DND-41 (cell line): ENCODE measurements around the gene ST3GAL4.
A peak's percentile ranks its signal among the peaks of the same experiment; 100 is the strongest.

ENCODE experiments used
- CTCF ChIP-seq: IDR thresholded peaks from 2 replicates; pipeline ENCODE4 v1.5.1; 2012; ENCODE audit warnings: borderline replicate concordance, low read length, moderate library complexity, mild to moderate bottlenecking; ENCODE audit not compliant: poor library complexity, severe bottlenecking; ENCODE audit errors: extremely low read depth
- EZH2 ChIP-seq: IDR thresholded peaks from 3 replicates; pipeline ENCODE4 v1.6.1; 2012; ENCODE audit warnings: borderline replicate concordance, low read depth, mild to moderate bottlenecking, moderate library complexity, low read length, inconsistent platforms; ENCODE audit not compliant: severe bottlenecking

DNA sequence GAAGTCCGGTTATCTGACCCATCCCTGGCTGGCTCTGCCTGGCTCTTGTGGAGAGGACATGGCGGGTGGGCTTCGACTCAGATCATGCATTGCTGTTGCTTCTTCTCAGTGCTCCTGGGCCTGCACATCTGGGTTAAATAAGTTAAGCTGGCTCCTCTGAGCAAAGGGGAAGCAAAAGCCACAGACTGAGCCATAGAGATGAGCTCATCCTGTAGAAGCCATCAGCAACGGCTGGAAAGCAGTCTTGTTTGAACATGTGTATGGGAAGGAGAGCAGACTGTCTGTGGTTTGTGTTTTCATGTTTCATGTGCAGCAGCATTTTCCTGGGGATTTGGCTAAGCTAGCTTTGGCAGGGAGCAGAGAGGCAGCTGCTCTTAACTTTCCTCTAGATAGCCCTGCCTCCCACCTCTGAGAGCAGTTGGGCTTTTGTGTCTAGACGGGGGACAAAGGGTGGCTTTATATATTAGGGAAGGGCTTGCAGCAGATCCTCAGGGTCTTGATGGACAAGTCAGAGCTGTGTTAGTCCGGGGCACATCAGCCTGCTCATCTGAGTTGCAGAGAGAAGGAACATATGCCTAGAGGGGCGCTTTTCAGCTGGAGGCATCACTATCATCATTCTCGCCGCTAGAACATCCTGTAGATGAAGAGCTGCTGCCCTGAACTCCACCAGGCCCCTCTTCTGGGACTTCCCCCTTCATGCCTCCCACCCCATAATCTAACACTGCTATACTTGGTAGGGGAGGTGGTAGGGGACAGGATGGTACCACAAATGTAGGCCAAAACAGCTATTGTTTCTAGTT is 36.7 kb upstream of the ST3GAL4 start:
- peak; percentile 27 for TF ChIP-seq CTCF
- TF ChIP-seq EZH2, result no peak
